AG04450 (cell line): Measurements from ENCODE around the gene PRL. TPM values are rescaled to one million over a fixed set of nuclear protein-coding genes. Genes with fewer than 3 reads are reported as not detected.

Experiments
- CTCF ChIA-PET: fragments of 300-600, 350-600 bp; formaldehyde crosslinking; extraction: SDS; loops from one replicate; lab custom pipeline; 2022; ENCODE audit warnings: antibody characterized with exemption, inconsistent platforms; lab: Charles Lee
- POLR2A ChIA-PET: fragments of 350-600 bp; formaldehyde crosslinking; extraction: SDS; loops from one replicate; lab custom pipeline; 2021; ENCODE audit warnings: antibody characterized with exemption, inconsistent platforms; lab: Yijun Ruan, JAX
- DNase-seq: peaks from one replicate; pipeline ENCODE4 v3.0.0-alpha.2; 2011; ENCODE audit warnings: low read depth, low spot score
- H3K27ac ChIP-seq: one replicate; pipeline ENCODE4 v1.5.1; 2012; ENCODE audit warnings: low read depth, low read length, control low read depth
- H3K27me3 ChIP-seq: one replicate; pipeline ENCODE4 v1.6.0; 2012; ENCODE audit warnings: low read length; ENCODE audit not compliant: control insufficient read depth, insufficient read depth
- H3K4me3 ChIP-seq: 2 replicates; pipeline ENCODE4 v1.5.1; 2011; ENCODE audit warnings: mild to moderate bottlenecking, low read depth, low read length, control low read depth
- H3K9me3 ChIP-seq: 2 replicates; pipeline ENCODE4 v1.5.1; 2012; ENCODE audit warnings: low read length; ENCODE audit not compliant: control insufficient read depth, insufficient read depth
- CTCF ChIP-seq: IDR thresholded peaks from 2 replicates; pipeline ENCODE4 v1.5.1; 2011; ENCODE audit warnings: low read depth, low read length, control low read depth, inconsistent platforms
- polyA plus RNA-seq: library from polyadenylated mRNA; depleted of rRNA; stranded (reverse); fragments of >200 nt; gene quantifications from 2 replicates; pipeline ENCODE4 v1.2.3, GENCODE V29; 2011

Gene PRL
- polyA plus RNA-seq, 1 experiment, result not detected

GRCh38 chr6:22332216-22332615 lies 35.4 kb upstream of the PRL start:
- DNase-seq, result no peak
- H3K4me3 ChIP-seq, result no peak overlapping the region
- TF ChIP-seq CTCF, result no peak
- ChIA-PET CTCF (interaction anchor here (0.6 kb wide), 1 partner anchor 263 kb away, joined by 3 read pairs; no protein-coding TSS in a partner anchor), POLR2A (no interaction called here)
- no peak overlapping the region for H3K27ac ChIP-seq
- H3K27me3 ChIP-seq, result no peaks in the 10 kb centered on the region
- peaks cover 4% of the 10 kb centered on the region; the same call in 1 of the 2 replicates for H3K9me3 ChIP-seq

- ChIA-PET CTCF (no interaction called here), POLR2A (no interaction called here)
- no peak for DNase-seq
- Histone ChIP-seq H3K9me3 (peaks cover 4% of the 10 kb centered on the region; the same call in 1 of the 2 replicates), H3K27me3 (no peaks in the 10 kb centered on the region), H3K27ac (no peak overlapping the region), H3K4me3 (no peak overlapping the region)
- TF ChIP-seq CTCF, result no peak
Observed at GRCh38 chr6:22330941-22331340, 34.1 kb upstream of the PRL start.

- no peak for DNase-seq
- H3K27ac ChIP-seq, result no peak overlapping the region
- CTCF ChIA-PET, result no interaction called here
- H3K9me3 ChIP-seq, result peaks cover 4% of the 10 kb centered on the region; the same call in 1 of the 2 replicates
- TF ChIP-seq CTCF, result no peak
- H3K27me3 ChIP-seq, result no peaks in the 10 kb centered on the region
- H3K4me3 ChIP-seq, result no peak overlapping the region
- POLR2A ChIA-PET, result interaction anchor here (0.6 kb wide), 1 partner anchor 735 kb away, joined by 3 read pairs; the partner anchor contains the start of gene SOX4
Observed at GRCh38 chr6:22328474-22328873, 31.6 kb upstream of the PRL start.

GRCh38 chr6:22327881-22328280 lies 31.0 kb upstream of the PRL start:
- ChIA-PET CTCF (no interaction called here), POLR2A (interaction anchor here (0.6 kb wide), 1 partner anchor 734 kb away, joined by 3 read pairs; the partner anchor contains the start of gene SOX4)
- DNase-seq, result no peak
- TF ChIP-seq CTCF, result no peak
- Histone ChIP-seq H3K27me3 (no peaks in the 10 kb centered on the region), H3K9me3 (peaks cover 4% of the 10 kb centered on the region; the same call in 1 of the 2 replicates), H3K4me3 (no peak overlapping the region), H3K27ac (no peak overlapping the region)

GRCh38 chr6:22326500-22326899 lies 29.7 kb upstream of the PRL start:
- DNase-seq, result no peak
- Histone ChIP-seq H3K27me3 (no peaks in the 10 kb centered on the region), H3K27ac (no peak overlapping the region), H3K4me3 (no peak overlapping the region), H3K9me3 (peaks cover 4% of the 10 kb centered on the region; the same call in 1 of the 2 replicates)
- TF ChIP-seq CTCF, result no peak
- CTCF ChIA-PET, result no interaction called here
- POLR2A ChIA-PET, result no interaction called here
